Measurements from ENCODE around the gene MED13L.
"Not testable (repeated sequence)": the region's sequence is repeated elsewhere in the genome, so short reads cannot be mapped to it uniquely, and the experiment has no call there.

Gene MED13L

GRCh38 chr12:116304621-116305020, 27.1 kb upstream of the MED13L start:
- DNase-seq (ENCODE audit: insufficient read length, low spot score) (no peak), FAIRE-seq (no peak)

GRCh38 chr12:116303929-116304328, 26.4 kb upstream of the MED13L start:
- DNase-seq (ENCODE audit: insufficient read length, low spot score) (no peak), FAIRE-seq (no peak)

- no peak for DNase-seq (ENCODE audit: insufficient read length, low spot score)
- FAIRE-seq, result no peak
These were observed 25.6 kb upstream of the MED13L start for GRCh38 chr12:116303066-116303465.

GRCh38 chr12:116302166-116303058, 24.9 kb upstream of the MED13L start:
- DNase-seq (ENCODE audit: insufficient read length, low spot score) (no peak), FAIRE-seq (no peak)

GRCh38 chr12:116301621-116302020, 24.1 kb upstream of the MED13L start:
- no peak for DNase-seq (ENCODE audit: insufficient read length, low spot score)
- no peak for FAIRE-seq

- DNase-seq (ENCODE audit: insufficient read length, low spot score) (no peak), FAIRE-seq (no peak)
These were observed 22.3 kb upstream of the MED13L start for GRCh38 chr12:116299665-116300328.

DNA sequence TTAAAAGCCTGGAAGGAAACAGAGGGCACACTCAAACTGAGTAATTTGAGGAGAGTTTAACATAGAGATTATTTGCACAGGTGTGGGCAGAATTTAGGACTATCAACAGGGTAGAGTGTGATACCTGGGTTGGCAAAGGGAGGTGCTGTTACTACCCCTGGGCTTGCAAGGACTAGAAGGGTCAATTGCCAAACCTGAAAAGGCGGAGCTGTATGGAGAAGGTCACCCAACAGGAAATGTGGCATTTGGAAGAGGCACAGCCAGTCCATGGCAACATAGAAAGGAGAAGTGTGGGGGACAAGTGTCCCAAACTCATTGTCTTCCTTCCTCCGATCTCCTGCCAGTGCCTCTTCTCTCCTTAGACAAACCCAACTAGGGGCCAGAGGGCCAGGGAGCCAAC, 21.6 kb upstream of the MED13L start:
- no peak for DNase-seq (ENCODE audit: insufficient read length, low spot score)
- no peak for FAIRE-seq

DNA sequence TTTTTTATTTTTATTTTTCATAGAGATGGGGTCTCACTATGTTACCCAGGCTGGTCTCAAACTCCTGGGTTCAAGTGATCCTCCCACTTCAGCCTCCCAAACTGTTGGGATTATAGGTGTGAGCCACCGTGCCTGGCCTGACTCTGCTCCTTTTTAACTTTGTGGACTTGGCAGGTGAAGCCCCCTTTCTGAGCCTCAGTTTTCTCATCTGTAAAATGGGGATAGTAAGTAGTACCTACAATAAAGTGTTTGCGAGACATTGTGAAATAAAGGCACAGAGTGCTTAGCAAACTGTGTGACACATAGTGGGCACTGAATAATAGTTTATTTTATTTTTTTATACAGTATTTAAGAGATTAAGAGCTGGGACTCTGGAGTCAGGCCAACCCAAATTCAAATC, 21.1 kb upstream of the MED13L start:
- FAIRE-seq (no peak), DNase-seq (ENCODE audit: insufficient read length, low spot score) (no peak)

GRCh38 chr12:116297224-116297834, 19.8 kb upstream of the MED13L start:
- FAIRE-seq (no peak), DNase-seq (ENCODE audit: insufficient read length, low spot score) (no peak)

DNA sequence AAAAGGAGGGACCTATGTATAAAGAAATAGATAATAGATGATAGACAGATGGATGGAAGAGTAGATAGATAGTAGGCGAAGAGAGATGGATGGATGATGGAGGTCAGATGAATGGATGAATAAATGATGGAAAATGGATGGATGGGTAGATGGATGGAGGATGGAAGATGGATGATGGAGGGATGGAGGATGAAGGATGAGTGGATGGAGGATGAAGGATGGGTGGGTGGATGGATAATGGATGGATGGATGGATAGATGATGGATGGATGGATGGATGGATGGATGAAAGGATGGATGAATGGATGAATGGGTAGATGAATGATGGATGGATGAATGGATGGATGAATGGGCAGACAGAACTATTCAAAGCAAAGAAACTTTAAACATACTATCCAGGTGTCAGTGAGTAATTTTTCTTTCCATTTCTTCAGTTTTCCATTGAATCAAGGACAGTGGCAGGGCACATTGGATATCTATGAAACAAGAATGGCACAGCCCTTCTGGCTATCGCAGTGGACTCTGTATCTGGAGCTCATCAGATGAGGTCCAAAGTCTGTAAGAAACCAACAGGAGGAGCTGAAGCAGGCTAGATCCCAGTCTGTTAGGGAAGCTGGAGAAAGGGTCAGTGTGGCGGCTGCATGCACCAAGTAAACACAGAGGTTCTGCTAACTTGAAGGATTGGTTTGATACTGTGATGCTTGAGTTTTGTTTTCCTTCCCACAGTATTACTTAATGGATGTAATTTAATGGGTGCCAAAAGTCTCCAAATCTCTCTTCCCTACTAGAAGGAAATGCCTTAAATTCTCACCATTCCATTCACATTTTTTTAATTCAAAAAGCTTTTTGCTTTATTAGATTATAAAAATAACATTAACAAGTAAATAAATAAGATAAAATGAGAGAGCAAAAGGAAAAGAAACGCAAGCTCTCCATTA, 18.1 kb upstream of the MED13L start:
- FAIRE-seq (no peak), DNase-seq (ENCODE audit: insufficient read length, low spot score) (no peak)

- FAIRE-seq, result no peak
- no peak for DNase-seq (ENCODE audit: insufficient read length, low spot score)
These were observed 17.1 kb upstream of the MED13L start for GRCh38 chr12:116294454-116295165.

DNA sequence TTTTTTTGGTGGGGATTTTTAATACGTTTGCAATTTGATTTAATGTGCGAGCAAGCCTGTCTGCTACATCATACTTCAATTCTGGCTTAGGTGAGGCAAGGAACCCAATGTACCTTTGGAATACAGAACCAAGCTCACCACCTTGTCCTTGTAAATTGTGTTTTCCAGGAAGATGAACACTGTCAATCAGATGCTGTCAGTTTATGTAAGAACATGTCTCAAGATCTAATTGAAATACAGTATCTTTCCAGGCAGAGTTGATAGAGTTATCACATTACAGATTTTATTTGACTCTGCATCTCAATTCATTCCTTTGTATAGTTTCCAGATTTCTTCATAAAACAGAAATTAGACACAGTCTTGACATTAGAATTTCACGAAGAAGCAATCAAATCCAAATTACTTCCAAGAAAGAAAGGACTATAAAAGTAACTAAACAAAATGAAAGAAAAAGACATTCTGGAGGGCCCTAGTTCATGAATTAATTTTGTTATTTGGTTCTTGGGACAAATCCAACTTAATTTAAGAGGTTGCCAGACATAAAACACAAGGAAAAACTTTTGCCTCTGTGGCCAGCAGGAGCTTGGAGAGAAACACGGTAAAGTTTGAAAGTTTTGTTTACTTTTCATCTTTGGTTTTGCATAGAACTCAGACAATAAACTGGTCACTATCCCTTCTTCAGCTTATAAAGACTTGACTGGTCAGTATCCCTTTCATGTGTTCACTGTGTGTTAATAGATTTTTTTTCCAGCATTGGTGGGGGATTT, 16.4 kb upstream of the MED13L start:
- DNase-seq (ENCODE audit: insufficient read length, low spot score), result no peak
- no peak for FAIRE-seq

GRCh38 chr12:116291218-116291617, 13.7 kb upstream of the MED13L start:
- no peak for DNase-seq (ENCODE audit: insufficient read length, low spot score)
- FAIRE-seq, result no peak

DNA sequence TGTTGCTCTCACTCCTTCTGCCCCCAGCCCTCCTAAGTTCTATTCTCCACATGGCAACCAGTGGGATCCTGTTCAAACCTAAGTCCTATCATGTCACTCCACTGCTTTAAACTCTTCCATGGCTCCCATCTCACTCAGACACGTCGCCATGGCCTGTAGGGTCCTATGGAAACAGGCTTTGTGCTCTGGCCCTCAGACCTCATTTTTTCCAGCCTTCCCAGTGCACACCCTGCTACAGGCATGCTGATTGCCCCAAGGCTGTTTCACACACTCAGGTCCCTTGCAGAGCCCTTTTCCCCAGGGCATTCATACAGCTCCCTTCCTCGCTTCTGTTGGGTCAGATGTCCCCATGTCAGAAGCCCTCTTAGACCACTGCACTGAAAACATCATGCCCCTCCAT, 11.2 kb upstream of the MED13L start:
- FAIRE-seq (no peak), DNase-seq (ENCODE audit: insufficient read length, low spot score) (no peak)

- FAIRE-seq (no peak), DNase-seq (ENCODE audit: insufficient read length, low spot score) (no peak)
These were observed 10.4 kb upstream of the MED13L start for GRCh38 chr12:116287842-116288301.

DNA sequence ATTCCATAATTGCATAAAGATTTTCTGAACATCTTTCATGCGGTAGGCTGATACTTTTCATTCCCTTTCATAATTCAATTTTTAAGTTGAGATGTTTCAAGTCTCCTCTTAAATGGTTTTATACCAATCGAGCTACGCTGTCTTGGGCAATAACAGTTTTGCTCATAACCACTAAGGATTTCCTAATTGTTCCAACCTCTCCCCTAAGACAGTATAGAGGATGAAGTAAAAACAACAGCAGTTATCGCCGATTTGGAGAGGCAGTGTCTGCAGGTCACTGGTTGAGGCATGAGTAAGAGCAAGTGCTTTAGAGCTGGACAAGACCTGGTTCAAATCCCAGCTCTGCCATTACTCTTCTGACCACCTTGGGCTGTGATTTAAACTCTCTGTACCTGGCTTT, 6.9 kb upstream of the MED13L start:
- no peak for FAIRE-seq
- no peak for DNase-seq (ENCODE audit: insufficient read length, low spot score)

DNA sequence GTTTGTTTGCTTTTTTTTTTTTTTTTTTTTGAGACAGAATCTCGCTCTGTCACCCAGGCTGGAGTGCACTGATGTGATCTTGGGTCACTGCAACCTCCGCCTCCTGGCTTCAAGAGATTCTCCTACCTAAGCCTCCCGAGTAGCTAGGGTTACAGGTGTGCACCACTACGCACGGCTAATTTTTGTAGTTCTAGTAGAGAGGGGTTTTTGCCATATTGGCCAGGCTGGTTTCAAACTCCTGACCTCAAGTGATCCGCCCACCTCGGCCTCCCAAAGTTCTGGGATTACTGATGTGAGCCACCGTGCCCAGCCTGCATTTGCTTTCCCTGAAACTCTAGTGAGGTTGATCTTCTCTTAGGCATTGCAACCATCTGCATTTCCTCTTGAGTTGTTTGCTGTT, 6.4 kb upstream of the MED13L start:
- FAIRE-seq; DNase-seq (ENCODE audit: insufficient read length, low spot score): not testable (repeated sequence)

GRCh38 chr12:116282371-116283286, 5.1 kb upstream of the MED13L start:
- FAIRE-seq, result no peak
- no peak for DNase-seq (ENCODE audit: insufficient read length, low spot score)
